Lower lobe of right lung (tissue), 2 donors: ENCODE data around the gene MMP24. TPM values are rescaled to one million over a fixed set of nuclear protein-coding genes. Genes with fewer than 3 reads are reported as not detected.

Experiments used
- ATAC-seq, 2 donors: fragments of 200-7000 bp; cut with Tn5 transposase; one replicate each; pipeline ENCODE4 v1.9.1; 2020 to 2022; ENCODE audit warnings: mild to moderate bottlenecking in 2 of 2, moderate library complexity in 2 of 2
- DNase-seq: peaks from one replicate; pipeline ENCODE4 v3.0.0-alpha.2; 2020
- H3K27ac ChIP-seq: fragments of 200-600 bp; one replicate; pipeline ENCODE4 v1.8.0; 2022
- H3K27me3 ChIP-seq: fragments of 200-600 bp; one replicate; pipeline ENCODE4 v1.8.0; 2022; ENCODE audit warnings: low read depth
- H3K36me3 ChIP-seq: fragments of 200-600 bp; one replicate; pipeline ENCODE4 v1.8.0; 2022; ENCODE audit warnings: mild to moderate bottlenecking
- H3K4me1 ChIP-seq: fragments of 200-600 bp; one replicate; pipeline ENCODE4 v1.8.0; 2022
- H3K4me3 ChIP-seq: fragments of 200-600 bp; one replicate; pipeline ENCODE4 v1.8.0; 2022; ENCODE audit warnings: mild to moderate bottlenecking
- H3K9me3 ChIP-seq: fragments of 200-600 bp; one replicate; pipeline ENCODE4 v1.8.0; 2022
- CTCF ChIP-seq: fragments of 200-600 bp; IDR thresholded peaks from one replicate; pipeline ENCODE4 v1.8.0; 2022; ENCODE audit warnings: antibody characterized with exemption, mild to moderate bottlenecking
- intact Hi-C: fragments of 100-400 bp; cut with DNase I; formaldehyde crosslinking; loops from one replicate; pipeline ENCODE4 v1.11.0; 2022
- total RNA-seq: library from RNA; stranded (reverse); fragmentation: NEBNext Ultra II Directional; extraction: Animal tissue kit (Norgen Biotek cat#: 25700); gene quantifications from one replicate; pipeline ENCODE4 v1.2.1, GENCODE V29; 2021
- donor health status: DM: no; HTN: yes; CAD: no; lungs with severe emphysema.

MMP24 gene
- total RNA-seq, 1 donor from 2014 or later, result 5.3 TPM

DNA sequence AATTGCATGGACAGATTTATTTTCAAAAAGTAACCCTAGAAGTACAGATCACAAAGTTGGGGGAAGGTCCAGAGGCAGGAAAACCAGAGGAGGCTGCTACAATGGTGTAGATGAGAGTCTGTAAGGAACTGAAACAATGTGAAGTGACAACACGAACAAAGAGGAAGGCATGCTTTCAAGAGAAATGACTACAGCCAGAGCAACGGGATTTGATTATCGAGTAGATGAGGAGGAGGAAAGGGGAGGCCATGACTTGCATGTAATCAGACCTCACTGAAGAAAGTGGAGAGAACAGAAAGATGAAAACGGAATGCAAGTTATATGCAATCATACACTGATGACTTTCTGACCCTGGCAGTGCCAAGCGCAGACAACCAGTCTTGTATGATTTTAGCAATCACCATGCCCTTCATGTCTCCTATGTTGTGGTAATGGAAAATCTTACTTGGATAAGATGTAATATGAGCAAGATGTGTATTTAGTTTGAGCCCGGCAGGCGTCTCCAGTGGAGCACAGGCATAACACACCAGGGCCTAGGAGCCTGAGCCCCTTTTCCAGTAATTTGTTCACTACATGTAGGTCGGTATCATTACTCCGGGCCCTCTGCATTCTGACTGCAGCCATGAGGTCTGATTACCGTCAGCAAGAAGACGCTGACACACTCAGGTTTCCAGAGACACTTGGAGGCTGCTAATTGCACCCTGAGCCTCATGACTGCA lies 99.7 kb downstream of the MMP24 start:
- H3K27me3 ChIP-seq, result no peaks in the 10 kb centered on the region
- no peaks in the 10 kb centered on the region for H3K9me3 ChIP-seq
- no peak overlapping the region for H3K4me3 ChIP-seq
- H3K27ac ChIP-seq, result no peak overlapping the region
- TF ChIP-seq CTCF, result no peak
- intact Hi-C loops, result no loop called here
- DNase-seq (no peak), ATAC-seq (no peak)
- no peaks in the 10 kb centered on the region for H3K36me3 ChIP-seq
- H3K4me1 ChIP-seq, result no peaks in the 10 kb centered on the region

Other genes with a start within 250 kb of the MMP24 start
- gene TRPC4AP, start 133.9 kb upstream of the MMP24 start, total RNA-seq, result 63.2 TPM
- 45.4 TPM for gene EDEM2, start 79.4 kb upstream of the MMP24 start, total RNA-seq
- 15.7 TPM for gene PROCR, start 54.6 kb upstream of the MMP24 start, total RNA-seq
- 78.7 TPM for gene MMP24OS, start 51.4 kb downstream of the MMP24 start, total RNA-seq
- 72.6 TPM for gene EIF6, start 58.1 kb downstream of the MMP24 start, total RNA-seq
- gene FAM83C, start 65.7 kb downstream of the MMP24 start, total RNA-seq, result not detected
- gene UQCC1, start 185.3 kb downstream of the MMP24 start, total RNA-seq, result 52.3 TPM
- 0.86 TPM for gene GDF5, start 211.5 kb downstream of the MMP24 start, total RNA-seq
- 30.7 TPM for gene CEP250, start 228.9 kb downstream of the MMP24 start, total RNA-seq